GM23338 (cell line): Measurements from ENCODE around the gene PLAGL1. TPM values are rescaled to one million over a fixed set of nuclear protein-coding genes. Genes with fewer than 3 reads are reported as not detected.

ENCODE experiments used
- ATAC-seq: fragments of 200-7000 bp; cut with Tn5 transposase; 3 replicates; pipeline ENCODE4 v1.9.1; 2020
- DNase-seq: peaks from one replicate; pipeline ENCODE4 v3.0.0-alpha.2; 2015; ENCODE audit warnings: low spot score
- H2AFZ ChIP-seq: fragments of 200-600 bp; sonication (generic); 2 replicates; pipeline ENCODE4 v1.8.0; 2016; ENCODE audit warnings: antibody characterized with exemption, mild to moderate bottlenecking, moderate library complexity
- H3F3A ChIP-seq: fragments of 200-600 bp; sonication (generic); replicated peaks from 2 replicates; pipeline ENCODE4 v1.8.0; 2017; ENCODE audit warnings: antibody characterized with exemption, mixed run types, low read depth
- H3K27ac ChIP-seq: fragments of 200-600 bp; sonication (generic); 2 replicates; pipeline ENCODE4 v1.6.1; 2016; ENCODE audit warnings: low read depth
- H3K27me3 ChIP-seq: fragments of 200-600 bp; sonication (generic); 2 replicates; pipeline ENCODE4 v1.8.0; 2016; ENCODE audit warnings: mild to moderate bottlenecking, mixed run types, moderate library complexity; ENCODE audit not compliant: insufficient read depth
- H3K36me3 ChIP-seq: fragments of 200-600 bp; sonication (generic); 2 replicates; pipeline ENCODE4 v1.8.0; 2016; ENCODE audit warnings: mild to moderate bottlenecking; ENCODE audit not compliant: insufficient read depth
- H3K4me1 ChIP-seq: fragments of 200-600 bp; sonication (generic); 2 replicates; pipeline ENCODE4 v1.8.0; 2016; ENCODE audit warnings: mild to moderate bottlenecking, moderate library complexity; ENCODE audit not compliant: insufficient read depth
- H3K4me2 ChIP-seq: fragments of 200-600 bp; sonication (generic); 2 replicates; pipeline ENCODE4 v1.7.1; 2017; ENCODE audit warnings: mixed run types
- H3K4me3 ChIP-seq: fragments of 200-600 bp; sonication (generic); 2 replicates; pipeline ENCODE4 v1.6.1; 2016; ENCODE audit warnings: mixed run types
- H3K79me2 ChIP-seq: fragments of 200-600 bp; sonication (generic); replicated peaks from 2 replicates; pipeline ENCODE4 v1.8.0; 2017; ENCODE audit warnings: mild to moderate bottlenecking; ENCODE audit not compliant: insufficient read depth
- H3K9me2 ChIP-seq: fragments of 200-600 bp; sonication (generic); 2 replicates; pipeline ENCODE4 v1.8.0; 2017; ENCODE audit not compliant: insufficient read depth
- H4K20me1 ChIP-seq: fragments of 200-600 bp; sonication (generic); replicated peaks from 2 replicates; pipeline ENCODE4 v1.8.0; 2017; ENCODE audit warnings: mild to moderate bottlenecking; ENCODE audit not compliant: insufficient read depth
- H3K27ac Mint-ChIP-seq: 2 replicates; pipeline ENCODE4 v1.8.0; 2020; ENCODE audit warnings: inconsistent platforms, mild to moderate bottlenecking, moderate library complexity, mixed read lengths
- H3K27me3 Mint-ChIP-seq: 3 replicates; pipeline ENCODE4 v1.8.0; 2022; ENCODE audit warnings: low read depth, mild to moderate bottlenecking, moderate library complexity, mixed read lengths, inconsistent platforms; ENCODE audit not compliant: insufficient read depth, poor library complexity
- H3K36me3 Mint-ChIP-seq: 3 replicates; pipeline ENCODE4 v1.8.0; 2021; ENCODE audit warnings: low read depth, mild to moderate bottlenecking, inconsistent platforms, moderate library complexity, mixed read lengths
- H3K4me1 Mint-ChIP-seq: 3 replicates; pipeline ENCODE4 v1.8.0; 2020; ENCODE audit warnings: mild to moderate bottlenecking, inconsistent platforms, mixed read lengths
- H3K4me3 Mint-ChIP-seq: 3 replicates; pipeline ENCODE4 v1.8.0; 2021; ENCODE audit warnings: moderate library complexity, mild to moderate bottlenecking, inconsistent platforms, mixed read lengths
- H3K9me3 Mint-ChIP-seq: 3 replicates; pipeline ENCODE4 v1.8.0; 2020; ENCODE audit warnings: moderate library complexity, mild to moderate bottlenecking, inconsistent platforms, mixed read lengths
- CREB1 ChIP-seq: fragments of 250-450 bp; sonication (Bioruptor Pico); IDR thresholded peaks from 2 replicates; pipeline ENCODE4 v1.5.0; 2020; ENCODE audit warnings: low read depth, mild to moderate bottlenecking, moderate library complexity
- CTCF ChIP-seq, 2 experiments: fragments of 200-600 bp in 1 of 2; sonication (generic) in 1 of 2; conservative IDR thresholded peaks; 2 replicates each; pipeline versions ENCODE4 v1.5.1 to v1.6.1; 2016 to 2017; ENCODE audit warnings: antibody characterized with exemption in 2 of 2, low read depth in 2 of 2, mild to moderate bottlenecking in 2 of 2, moderate library complexity in 1 of 2
- ETS1 ChIP-seq: IDR thresholded peaks from 2 replicates; pipeline ENCODE4 v1.6.1; 2016; ENCODE audit warnings: antibody characterized with exemption
- JUNB ChIP-seq: IDR thresholded peaks from one replicate; pipeline ENCODE4 v1.6.1; 2016; ENCODE audit warnings: antibody characterized with exemption; ENCODE audit not compliant: unreplicated experiment
- POLR2AphosphoS5 ChIP-seq: IDR thresholded peaks from 2 replicates; pipeline ENCODE4 v1.6.1; 2016; ENCODE audit warnings: antibody characterized with exemption, low read depth
- REST ChIP-seq: IDR thresholded peaks from one replicate; pipeline ENCODE4 v1.6.1; 2018; ENCODE audit warnings: antibody characterized with exemption; ENCODE audit not compliant: unreplicated experiment
- STAT1 ChIP-seq: IDR thresholded peaks from one replicate; pipeline ENCODE4 v1.6.1; 2016; ENCODE audit warnings: antibody characterized with exemption; ENCODE audit not compliant: unreplicated experiment
- ZNF114 ChIP-seq: fragments of 250-450 bp; sonication (Bioruptor Pico); IDR thresholded peaks from 2 replicates; pipeline ENCODE4 v1.5.0; 2020; ENCODE audit warnings: mild to moderate bottlenecking, moderate library complexity
- ZNF331 ChIP-seq: fragments of 250-450 bp; sonication (Bioruptor Pico); IDR thresholded peaks from 2 replicates; pipeline ENCODE4 v1.5.0; 2020; ENCODE audit warnings: low read depth, mild to moderate bottlenecking, moderate library complexity
- ZNF462 ChIP-seq: fragments of 250-450 bp; sonication (Bioruptor Pico); IDR thresholded peaks from 2 replicates; pipeline ENCODE4 v1.5.0; 2020; ENCODE audit warnings: mild to moderate bottlenecking, moderate library complexity
- polyA plus RNA-seq: library from polyadenylated mRNA; unstranded; fragments of >200 nt; fragmentation: Nextera tagmentation; extraction: Ambion mirVana; gene quantifications from 2 replicates; pipeline ENCODE4 v1.2.1, GENCODE V29; 2016
- total RNA-seq: library from RNA; depleted of rRNA; stranded (reverse); fragments of >200 nt; shearing (Covaris generic); gene quantifications from 2 replicates; pipeline ENCODE4 v1.2.3, GENCODE V29; 2014

The PLAGL1 gene
- total and polyA plus RNA-seq, 2 experiments from 2014 or later: 0.90 to 1.7 TPM

GRCh38 chr6:143934867-143935266, 73.2 kb downstream of the PLAGL1 start:
- ATAC-seq (no peak), DNase-seq (no peak)
- H4K20me1 ChIP-seq: no peaks in the 10 kb centered on the region
- TF ChIP-seq CTCF (conservative IDR thresholded peaks at IDR 0.05; ENCODE audit: low read depth in 2 of 2) (peak in 1 of 2 experiments; percentile 46; a peak in 2 of 4 replicates), STAT1 (no peak)
- H3K4me3 Mint-ChIP-seq: no peak overlapping the region
- no peak overlapping the region for H3K27ac Mint-ChIP-seq
- peaks cover 30% of the 10 kb centered on the region for H3K9me3 Mint-ChIP-seq
- H3F3A ChIP-seq: no peaks in the 10 kb centered on the region
- peaks cover 13% of the 10 kb centered on the region for H3K27me3 ChIP-seq
- H3K36me3 ChIP-seq: no peaks in the 10 kb centered on the region
- no peak overlapping the region for H2AFZ ChIP-seq
- no peak overlapping the region for H3K27ac ChIP-seq
- H3K4me2 ChIP-seq: no peak overlapping the region
- no peaks in the 10 kb centered on the region for H3K79me2 ChIP-seq
- peaks cover 19% of the 10 kb centered on the region for H3K36me3 Mint-ChIP-seq
- H3K27me3 Mint-ChIP-seq: peaks cover 7% of the 10 kb centered on the region
- H3K4me1 Mint-ChIP-seq: peaks cover 26% of the 10 kb centered on the region
- H3K4me1 ChIP-seq: peaks cover 24% of the 10 kb centered on the region
- H3K4me3 ChIP-seq: no peak overlapping the region
- H3K9me2 ChIP-seq: no peaks in the 10 kb centered on the region

- Mint-ChIP-seq H3K27ac (no peak overlapping the region), H3K9me3 (peaks cover 35% of the 10 kb centered on the region), H3K4me1 (peaks cover 29% of the 10 kb centered on the region), H3K4me3 (no peak overlapping the region), H3K36me3 (peaks cover 22% of the 10 kb centered on the region), H3K27me3 (peaks cover 7% of the 10 kb centered on the region)
- no peak for DNase-seq
- Histone ChIP-seq H3F3A (no peaks in the 10 kb centered on the region), H3K27ac (no peak overlapping the region), H3K36me3 (no peaks in the 10 kb centered on the region), H3K4me3 (no peak overlapping the region), H3K4me2 (no peak overlapping the region), H3K79me2 (no peaks in the 10 kb centered on the region), H3K27me3 (peaks cover 13% of the 10 kb centered on the region), H3K9me2 (no peaks in the 10 kb centered on the region), H3K4me1 (peaks cover 26% of the 10 kb centered on the region), H2AFZ (no peak overlapping the region), H4K20me1 (no peaks in the 10 kb centered on the region)
- ATAC-seq: no peak
- TF ChIP-seq ZNF331 (CRISPR knock-in tag): no peak
- TF ChIP-seq POLR2AphosphoS5: no peak
- no peak for TF ChIP-seq ETS1
- TF ChIP-seq CREB1 (CRISPR knock-in tag): no peak
- no peak for TF ChIP-seq ZNF462 (CRISPR knock-in tag)
- TF ChIP-seq ZNF114 (CRISPR knock-in tag): no peak
- TF ChIP-seq REST: no peak
- TF ChIP-seq JUNB: no peak
These were observed 73.7 kb downstream of the PLAGL1 start for GRCh38 chr6:143934331-143934730.
